GM18526 (cell line): Measurements from ENCODE around the gene SCGB3A2.

ENCODE experiments used
- POLR2A ChIP-seq: IDR thresholded peaks from 3 replicates; pipeline ENCODE4 v1.6.1; 2011; ENCODE audit not compliant: insufficient read length; ENCODE audit errors: extremely low read depth

Gene SCGB3A2, protein sequence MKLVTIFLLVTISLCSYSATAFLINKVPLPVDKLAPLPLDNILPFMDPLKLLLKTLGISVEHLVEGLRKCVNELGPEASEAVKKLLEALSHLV

DNA sequence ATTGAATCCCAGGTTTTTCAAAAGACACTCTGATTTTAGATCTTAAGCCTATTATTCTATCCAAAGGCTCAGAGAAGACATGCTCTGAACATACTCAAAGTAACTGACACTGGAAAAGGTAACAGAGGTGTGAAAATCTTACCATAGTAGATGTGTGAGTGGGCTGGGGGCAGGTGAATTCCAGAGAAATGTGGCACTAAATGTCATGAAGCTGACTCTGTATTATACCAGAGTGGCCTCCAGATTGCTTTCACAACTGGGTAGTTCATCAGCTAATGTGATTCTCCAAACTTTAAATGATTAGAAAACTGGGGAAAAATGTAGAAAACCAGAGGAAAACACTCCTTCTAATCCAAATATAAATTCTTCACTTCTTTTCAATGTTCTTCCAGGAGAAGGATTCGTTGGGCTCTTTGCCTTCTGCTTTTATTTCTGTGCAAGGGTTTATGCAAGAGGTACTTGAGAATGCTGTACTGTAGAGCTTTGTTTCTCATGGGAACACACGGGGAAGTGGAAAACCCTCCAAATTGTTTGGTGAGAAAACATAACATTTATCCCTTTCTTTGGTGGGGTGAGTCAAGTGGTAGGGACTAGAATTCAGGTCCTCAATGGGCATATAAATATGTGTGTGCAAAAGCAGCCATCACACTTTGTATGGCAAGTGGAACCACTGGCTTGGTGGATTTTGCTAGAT lies at the start of gene SCGB3A2:
Gene SCGB3A2, plus strand, starts transcription at position 646 of the 694 bp plus-strand sequence. CDS start 93 bp downstream, outside the sequence.
- no peak for TF ChIP-seq POLR2A

DNA sequence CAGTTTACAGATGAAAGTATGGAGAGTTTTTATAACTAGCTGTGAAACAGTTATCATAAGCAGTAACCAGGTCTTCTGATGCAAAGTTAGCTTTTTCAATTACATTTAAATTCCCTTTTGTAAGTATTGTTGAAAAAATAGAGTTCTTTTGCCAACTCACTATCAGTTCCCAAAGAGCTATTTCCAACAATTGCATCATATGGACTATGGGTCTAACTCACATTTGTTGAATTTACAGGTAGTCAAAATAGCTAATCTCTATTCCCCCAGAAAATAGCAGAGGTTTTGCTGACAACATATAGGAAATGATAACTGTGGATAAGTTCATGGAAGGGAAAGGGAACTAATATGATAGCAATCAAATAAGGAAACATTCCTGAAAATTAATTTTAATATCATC lies 48.5 kb upstream of the SCGB3A2 start:
- no peak for TF ChIP-seq POLR2A

DNA sequence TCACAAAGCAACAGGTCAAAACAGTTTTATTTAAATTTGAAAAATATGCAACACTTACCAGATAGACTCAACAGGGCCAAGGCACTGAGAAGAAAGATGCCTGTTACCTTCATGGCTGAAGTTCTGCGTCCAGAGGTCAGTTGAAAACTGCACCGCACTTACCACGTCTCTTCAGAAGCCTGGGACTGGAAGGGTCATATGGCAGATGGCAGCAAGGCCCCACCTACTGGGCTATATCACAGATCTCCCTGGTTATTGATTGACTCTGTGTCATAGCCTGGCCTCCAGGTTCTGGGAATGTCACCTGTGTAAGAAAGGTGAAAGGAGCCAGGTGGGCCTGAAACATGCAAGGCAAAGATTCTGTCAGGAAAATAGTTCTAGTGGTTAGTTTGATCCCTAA lies 47.0 kb upstream of the SCGB3A2 start, which contains the start of gene SPINK1:
Gene SPINK1, minus strand, starts transcription at position 207 of the 400 bp plus-strand sequence. Its CDS starts 94 bp downstream, at position 113.
- no peak for TF ChIP-seq POLR2A

DNA sequence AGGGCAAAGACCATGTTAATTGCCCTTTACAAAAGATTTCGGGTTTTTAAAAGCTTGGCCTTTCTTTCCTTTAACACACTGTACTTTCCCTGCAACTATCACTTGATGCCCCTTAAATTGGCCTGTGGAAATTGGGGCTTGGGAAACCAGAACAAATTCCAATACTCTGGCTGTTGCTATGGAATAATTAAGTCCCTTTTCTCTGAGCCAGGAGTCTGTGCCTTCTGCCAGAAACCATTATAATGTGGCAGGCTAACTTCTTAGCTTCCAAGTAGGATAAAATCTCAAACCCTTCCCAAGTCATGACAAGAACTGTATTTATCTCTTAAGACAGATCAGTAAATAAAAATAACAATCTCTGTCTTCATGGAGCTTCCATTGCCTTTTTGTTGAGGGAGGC lies 46.0 kb upstream of the SCGB3A2 start:
- TF ChIP-seq POLR2A, result no peak

DNA sequence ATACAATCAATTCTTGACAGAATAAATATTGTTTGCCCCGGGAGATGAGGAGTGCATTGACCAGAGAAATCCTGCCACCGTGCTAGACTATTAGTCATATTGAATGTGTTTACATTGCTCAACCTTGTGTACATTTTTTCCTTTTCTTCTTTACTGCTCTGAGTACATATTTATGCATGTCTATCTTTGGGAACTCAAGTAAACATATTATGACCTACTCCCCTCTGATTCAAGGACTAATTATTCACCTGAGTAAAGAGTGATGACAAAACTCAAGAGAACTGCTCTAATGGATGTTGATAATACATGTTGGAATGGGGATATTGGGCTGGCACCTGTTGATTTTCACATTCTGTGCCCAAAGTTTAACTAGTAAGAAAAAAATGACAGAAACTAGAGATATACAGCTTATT lies 43.1 kb upstream of the SCGB3A2 start:
- TF ChIP-seq POLR2A, result no peak

DNA sequence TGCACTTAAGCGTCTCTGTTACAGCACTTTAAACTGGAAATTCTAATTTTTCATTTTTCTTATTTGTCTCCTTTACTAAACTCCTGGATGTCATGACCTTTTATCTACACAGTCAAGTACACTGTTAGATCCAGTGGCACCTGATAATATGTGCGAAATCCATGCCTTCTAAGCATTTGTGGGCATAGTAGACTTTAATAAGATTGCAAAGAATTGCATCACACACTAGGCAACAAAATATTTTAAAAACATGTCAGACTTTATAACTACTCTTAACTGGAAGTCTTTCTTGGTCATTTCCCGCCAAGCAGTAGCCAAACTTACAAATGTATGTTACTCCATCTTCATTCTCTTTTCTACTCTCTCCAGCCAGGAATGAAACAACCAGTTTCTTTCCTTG lies 42.1 kb upstream of the SCGB3A2 start:
- TF ChIP-seq POLR2A, result no peak

DNA sequence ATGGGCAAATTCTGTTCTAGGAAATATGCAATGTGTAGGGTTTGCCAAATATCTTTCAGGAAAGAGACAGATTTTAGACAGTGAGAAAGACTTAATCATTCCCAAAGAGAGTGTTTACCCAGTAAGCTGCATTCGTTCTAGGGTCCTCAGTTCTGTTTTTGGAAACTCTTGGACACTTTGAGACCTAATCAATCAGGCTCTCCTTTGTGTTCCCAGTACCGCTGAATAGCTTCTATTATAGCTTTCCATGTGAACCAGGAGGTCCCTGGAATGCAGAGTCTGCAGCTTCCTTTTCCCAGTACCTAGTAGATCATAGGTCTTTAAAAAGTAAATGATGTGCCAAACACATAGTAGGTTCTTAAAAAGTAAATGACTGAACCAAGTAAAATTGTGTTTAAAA lies 35.6 kb upstream of the SCGB3A2 start:
- TF ChIP-seq POLR2A, result no peak

DNA sequence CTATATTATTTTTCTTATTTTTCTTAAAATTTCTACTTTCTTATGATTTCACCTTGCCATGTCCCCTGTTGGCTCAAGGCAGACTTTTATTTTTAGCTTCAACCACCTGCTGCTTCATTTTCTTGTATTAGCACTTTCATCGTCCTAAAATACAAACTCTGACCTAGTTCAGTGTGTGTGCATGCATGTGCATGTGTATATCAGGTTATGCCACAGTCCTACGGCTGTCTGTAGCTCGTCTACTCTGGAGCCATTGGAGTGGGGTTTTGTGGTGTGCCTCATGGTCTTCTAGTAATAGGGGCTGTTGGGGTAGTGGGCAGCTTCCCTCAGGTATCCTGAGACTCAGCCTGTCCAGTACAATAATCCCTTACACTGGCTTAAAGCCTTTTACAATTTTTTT lies 33.7 kb upstream of the SCGB3A2 start:
- TF ChIP-seq POLR2A, result no peak

DNA sequence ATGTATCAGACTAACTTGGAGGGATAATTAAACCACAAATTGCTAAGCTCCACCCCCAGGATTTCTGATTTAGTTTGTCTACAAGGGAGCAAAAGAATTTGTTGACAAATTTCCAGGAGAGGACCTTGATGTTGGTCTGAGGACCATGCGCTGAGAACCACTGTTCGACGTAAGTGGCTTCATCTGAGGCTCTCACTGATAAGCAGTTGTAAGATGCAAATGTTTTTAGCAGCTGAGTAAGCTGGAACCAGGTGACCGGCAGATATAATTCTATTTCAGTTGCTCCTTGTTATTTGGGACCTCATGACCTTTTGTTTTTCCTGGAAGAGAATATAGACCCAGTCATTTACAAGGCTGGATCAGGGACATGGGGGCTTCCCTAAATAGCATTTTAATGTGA lies 32.9 kb upstream of the SCGB3A2 start:
- TF ChIP-seq POLR2A, result no peak

DNA sequence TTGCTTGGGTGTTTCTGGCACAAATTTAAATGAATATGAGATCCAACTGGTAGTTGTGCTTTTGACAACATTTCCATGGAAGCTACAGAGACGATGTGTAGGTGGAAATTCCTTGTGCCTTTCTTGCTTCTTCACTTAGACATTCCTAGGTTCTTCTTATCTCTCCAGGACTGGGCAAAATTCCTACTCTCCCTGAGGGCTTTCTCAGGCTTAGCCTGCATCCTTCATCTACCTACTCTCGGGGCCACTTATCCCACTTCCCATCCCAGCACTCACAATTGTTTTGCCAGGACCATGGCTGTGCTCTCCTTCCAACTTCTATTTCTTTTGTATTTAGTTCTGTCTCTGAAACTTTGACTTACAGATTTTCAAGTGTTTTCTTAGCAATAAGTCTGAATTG lies 29.3 kb upstream of the SCGB3A2 start:
- no peak for TF ChIP-seq POLR2A

DNA sequence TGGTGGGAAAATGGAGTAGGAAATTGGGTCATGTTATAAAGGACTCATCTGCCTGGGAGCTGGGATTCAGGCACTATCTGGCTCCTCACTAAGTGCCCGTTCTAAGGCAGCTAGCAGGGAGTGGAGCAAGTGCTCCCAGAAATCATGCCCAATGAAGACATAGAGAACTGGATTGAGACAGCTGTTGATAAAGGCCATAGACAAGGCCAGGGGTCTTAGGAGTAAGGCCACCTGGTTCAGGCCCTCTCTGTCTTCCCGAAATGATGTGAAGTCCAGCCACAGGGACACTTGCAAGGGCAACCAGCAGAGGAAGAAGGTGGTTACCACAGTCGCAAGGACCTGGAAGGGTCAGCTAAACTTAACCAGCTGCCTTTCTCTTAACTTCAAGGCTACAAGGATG lies 26.9 kb upstream of the SCGB3A2 start:
- TF ChIP-seq POLR2A, result no peak

DNA sequence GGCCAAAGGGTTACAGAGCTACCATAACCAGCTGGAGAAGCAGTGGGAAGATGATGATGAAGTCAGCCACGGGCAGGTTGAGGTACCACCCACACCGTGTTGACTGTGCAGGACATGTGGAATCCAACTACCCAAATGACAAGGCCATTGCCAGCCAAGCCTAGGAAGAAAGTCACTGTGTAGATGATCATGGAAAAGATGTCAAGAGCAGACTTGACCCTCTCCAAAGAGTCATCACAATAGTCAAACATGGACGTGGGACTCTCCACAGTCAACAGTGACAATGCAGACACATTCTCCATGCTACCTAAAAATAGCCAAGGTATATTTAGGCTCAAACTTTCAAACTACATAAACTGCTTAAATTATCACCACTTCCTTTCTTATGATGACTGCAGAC lies 26.1 kb upstream of the SCGB3A2 start:
- no peak for TF ChIP-seq POLR2A

DNA sequence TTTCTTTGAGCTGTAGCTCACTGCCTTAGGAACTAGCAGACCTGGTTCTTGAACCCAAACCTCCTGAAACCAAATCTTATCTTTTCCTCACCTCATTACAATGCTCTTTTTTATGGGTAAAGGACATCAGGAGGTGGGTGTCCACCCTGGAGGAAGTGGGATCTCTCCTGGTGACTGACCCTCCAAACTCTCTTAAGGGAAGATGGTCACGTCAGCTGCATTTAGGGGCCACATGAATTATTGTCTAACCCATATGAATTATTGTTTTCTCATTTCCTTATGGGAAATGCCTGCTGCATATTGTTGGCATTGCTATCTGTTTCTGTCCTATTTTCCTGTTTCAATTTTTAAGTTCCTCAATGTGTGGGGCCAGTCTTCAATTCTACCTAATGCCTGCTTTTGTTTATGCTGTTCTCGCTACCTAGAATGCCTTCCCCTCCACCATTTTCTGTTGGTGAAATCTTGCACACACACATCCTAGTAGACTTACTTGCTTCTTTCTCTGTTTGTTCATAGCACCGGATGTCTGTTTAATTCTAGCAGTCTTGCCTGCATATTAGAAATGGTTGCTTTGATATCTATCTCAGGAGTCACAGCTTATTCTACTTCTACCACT lies 25.0 kb upstream of the SCGB3A2 start:
- TF ChIP-seq POLR2A, result no peak

DNA sequence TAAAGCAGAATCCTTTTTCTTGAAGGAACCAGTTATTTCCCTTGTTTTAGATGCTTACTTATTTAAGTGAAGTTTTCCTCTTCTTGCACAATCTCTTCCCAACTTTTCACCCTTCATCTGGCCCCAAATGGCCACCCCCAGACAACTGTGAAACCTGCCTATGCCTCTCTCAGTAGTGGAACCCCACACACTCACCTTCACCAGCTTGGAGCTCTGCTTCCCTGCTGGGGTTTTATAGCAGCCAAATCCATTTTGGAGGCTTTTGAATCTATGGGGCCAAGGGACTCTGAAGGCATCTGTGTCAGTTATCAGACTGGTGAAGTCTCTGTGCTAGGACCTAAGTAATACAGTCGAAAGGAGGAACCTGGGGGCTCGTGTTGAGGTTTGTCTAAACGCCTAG lies 24.2 kb upstream of the SCGB3A2 start:
- TF ChIP-seq POLR2A, result no peak

DNA sequence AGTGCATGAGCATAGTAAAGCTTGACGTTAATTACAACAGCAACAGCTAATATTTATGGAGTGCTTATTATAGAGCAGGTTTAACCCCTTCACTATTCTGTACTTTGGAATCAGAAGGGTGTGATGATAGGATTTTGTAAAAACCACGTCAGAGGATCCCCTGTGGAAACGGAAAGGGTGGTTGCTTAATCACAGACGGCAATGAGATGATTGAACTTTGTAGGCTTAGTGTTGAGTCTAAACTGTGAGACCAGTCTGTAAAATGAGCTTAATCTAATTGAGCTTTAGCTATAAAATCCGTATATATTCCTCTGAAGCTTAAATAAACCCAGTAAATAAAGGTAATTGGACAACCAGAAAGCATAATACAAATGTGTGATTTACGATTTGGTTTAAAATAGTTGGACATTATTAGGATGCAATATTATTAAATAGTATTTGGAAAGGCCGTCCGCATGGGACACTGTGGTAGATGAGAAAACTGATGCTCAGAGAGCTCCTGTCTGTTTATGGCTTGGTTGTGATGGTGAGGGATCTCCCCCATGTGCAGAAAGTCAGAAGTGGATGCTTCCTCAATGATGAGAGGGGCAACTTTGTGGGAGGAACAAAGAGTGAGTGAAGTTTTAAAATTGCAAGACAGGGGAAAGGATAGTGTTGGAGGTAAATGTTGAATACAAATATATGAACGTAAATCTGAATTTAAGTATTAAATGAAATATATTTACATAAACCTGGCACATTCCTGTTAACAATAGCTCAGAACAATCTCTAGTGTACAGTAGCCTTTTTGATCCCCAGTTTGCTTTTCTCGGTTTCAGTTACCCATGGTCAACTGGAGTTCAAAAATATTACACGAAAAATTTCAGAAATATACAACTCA lies 23.4 kb upstream of the SCGB3A2 start:
- no peak for TF ChIP-seq POLR2A

DNA sequence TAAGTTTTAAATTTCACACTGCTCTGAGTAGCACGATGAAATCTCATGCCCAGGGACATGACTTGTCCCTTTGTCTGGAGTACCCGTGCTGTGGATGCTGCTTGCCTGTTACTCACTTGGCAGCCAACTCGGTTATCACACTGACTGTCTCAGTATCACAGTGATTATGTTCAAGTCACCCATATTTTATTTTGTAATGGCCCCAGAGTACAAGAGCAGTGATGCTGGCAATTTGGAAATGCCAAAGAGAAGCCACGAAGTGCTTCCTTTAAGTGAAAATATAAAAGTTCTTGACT lies 22.8 kb upstream of the SCGB3A2 start:
- no peak for TF ChIP-seq POLR2A
